MM.1S (cell line): ENCODE measurements around the gene AUTS2.

Experiments
- DNase-seq: peaks from one replicate; pipeline ENCODE4 v3.0.0-alpha.2; 2015
- H2AFZ ChIP-seq: fragments of 300-600 bp; sonication (generic); 2 replicates; pipeline ENCODE4 v1.6.0; 2016; ENCODE audit warnings: antibody characterized with exemption, low read length
- H3F3A ChIP-seq: fragments of 300-600 bp; sonication (generic); 2 replicates; pipeline ENCODE4 v1.6.1; 2016; ENCODE audit warnings: mild to moderate bottlenecking, antibody characterized with exemption, low read length, moderate library complexity, mixed read lengths; ENCODE audit not compliant: insufficient read depth
- H3K27ac ChIP-seq: fragments of 300-600 bp; sonication (generic); 2 replicates; pipeline ENCODE4 v1.5.1; 2016; ENCODE audit warnings: mild to moderate bottlenecking, low read length
- H3K27me3 ChIP-seq: fragments of 300-600 bp; sonication (generic); replicated peaks from 2 replicates; pipeline ENCODE4 v1.6.0; 2016; ENCODE audit warnings: low read length; ENCODE audit not compliant: insufficient read depth
- H3K36me3 ChIP-seq: fragments of 300-600 bp; sonication (generic); replicated peaks from 2 replicates; pipeline ENCODE4 v1.6.1; 2016; ENCODE audit warnings: mild to moderate bottlenecking, low read length, mixed read lengths; ENCODE audit not compliant: insufficient read depth
- H3K4me1 ChIP-seq: fragments of 300-600 bp; sonication (generic); 2 replicates; pipeline ENCODE4 v1.6.1; 2016; ENCODE audit warnings: low read length, mixed read lengths
- H3K4me2 ChIP-seq: fragments of 300-600 bp; sonication (generic); 2 replicates; pipeline ENCODE4 v1.6.0; 2016; ENCODE audit warnings: low read depth, low read length
- H3K4me3 ChIP-seq: fragments of 300-600 bp; sonication (generic); 2 replicates; pipeline ENCODE4 v1.5.1; 2016; ENCODE audit warnings: low read length, mixed read lengths
- H3K79me2 ChIP-seq: fragments of 300-600 bp; sonication (generic); 2 replicates; pipeline ENCODE4 v1.6.1; 2016; ENCODE audit warnings: mixed run types, low read length, mixed read lengths
- H3K9ac ChIP-seq: fragments of 300-600 bp; sonication (generic); 2 replicates; pipeline ENCODE4 v1.6.1; 2016; ENCODE audit warnings: low read length, mixed read lengths
- H3K9me2 ChIP-seq: fragments of 300-600 bp; sonication (generic); replicated peaks from 2 replicates; pipeline ENCODE4 v1.6.1; 2016; ENCODE audit warnings: mild to moderate bottlenecking, low read length, mixed read lengths; ENCODE audit not compliant: insufficient read depth
- H3K9me3 ChIP-seq: fragments of 300-600 bp; sonication (generic); replicated peaks from 2 replicates; pipeline ENCODE4 v1.6.1; 2016; ENCODE audit warnings: mild to moderate bottlenecking, low read length, mixed read lengths; ENCODE audit not compliant: insufficient read depth
- H4K20me1 ChIP-seq: fragments of 300-600 bp; sonication (generic); 2 replicates; pipeline ENCODE4 v1.6.1; 2016; ENCODE audit warnings: mild to moderate bottlenecking, low read length, moderate library complexity, mixed read lengths; ENCODE audit not compliant: insufficient read depth
- CTCF ChIP-seq: fragments of 300-600 bp; sonication (generic); IDR thresholded peaks from 2 replicates; pipeline ENCODE4 v1.5.1; 2016; ENCODE audit warnings: antibody characterized with exemption, low read length, mixed read lengths
- EZH2 ChIP-seq: fragments of 300-600 bp; sonication (generic); optimal IDR thresholded peaks from 2 replicates; pipeline ENCODE3; 2017; ENCODE audit warnings: low read depth, mild to moderate bottlenecking, antibody characterized with exemption, low read length, mixed read lengths
- EZH2phosphoT487 ChIP-seq: fragments of 300-600 bp; sonication (generic); IDR thresholded peaks from 2 replicates; pipeline ENCODE4 v1.6.1; 2018; ENCODE audit warnings: antibody characterized with exemption, low read length

Gene AUTS2

DNA sequence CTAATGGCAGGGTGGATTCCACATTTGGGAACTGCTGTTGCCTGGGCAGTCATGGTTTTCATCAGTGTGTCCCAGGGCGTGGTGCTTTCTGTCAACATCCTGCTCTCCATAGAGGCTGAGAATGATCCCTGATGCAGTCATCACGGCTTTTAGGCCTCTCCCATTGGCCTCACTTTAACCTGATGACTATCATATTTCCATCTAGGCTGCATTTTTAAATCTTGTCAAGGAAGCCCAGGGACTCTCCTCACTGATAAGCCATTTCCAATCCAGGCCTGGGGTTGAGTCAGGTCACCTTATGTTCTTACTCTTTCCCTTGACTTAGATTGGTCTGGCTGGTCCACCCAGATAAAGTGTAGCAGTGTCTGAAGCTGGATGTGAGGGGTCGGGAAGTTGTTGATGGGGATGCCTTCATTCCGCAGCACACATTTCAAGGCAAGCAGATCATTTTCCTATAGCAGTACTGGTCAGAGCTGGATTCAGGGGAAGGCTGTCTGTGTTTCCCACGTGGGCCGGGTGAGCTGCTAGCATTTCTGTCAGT lies 177.0 kb downstream of the AUTS2 start:
- no peaks in the 10 kb centered on the region for H4K20me1 ChIP-seq
- no peak overlapping the region for H3K9ac ChIP-seq
- no peaks in the 10 kb centered on the region for H3K9me3 ChIP-seq
- TF ChIP-seq EZH2phosphoT487 (no peak), CTCF (no peak), EZH2 (no peak)
- no peak overlapping the region for H3K4me2 ChIP-seq
- no peaks in the 10 kb centered on the region for H3K36me3 ChIP-seq
- no peak overlapping the region for H3K27ac ChIP-seq
- no peaks in the 10 kb centered on the region for H3K79me2 ChIP-seq
- no peaks in the 10 kb centered on the region for H3K4me1 ChIP-seq
- no peaks in the 10 kb centered on the region for H3K27me3 ChIP-seq
- no peaks in the 10 kb centered on the region for H3F3A ChIP-seq
- no peak for DNase-seq
- no peak overlapping the region for H2AFZ ChIP-seq
- no peaks in the 10 kb centered on the region for H3K9me2 ChIP-seq
- H3K4me3 ChIP-seq, result no peak overlapping the region

- H4K20me1 ChIP-seq, result no peaks in the 10 kb centered on the region
These were observed 178.3 kb downstream of the AUTS2 start for GRCh38 chr7:69776611-69777010.

DNA sequence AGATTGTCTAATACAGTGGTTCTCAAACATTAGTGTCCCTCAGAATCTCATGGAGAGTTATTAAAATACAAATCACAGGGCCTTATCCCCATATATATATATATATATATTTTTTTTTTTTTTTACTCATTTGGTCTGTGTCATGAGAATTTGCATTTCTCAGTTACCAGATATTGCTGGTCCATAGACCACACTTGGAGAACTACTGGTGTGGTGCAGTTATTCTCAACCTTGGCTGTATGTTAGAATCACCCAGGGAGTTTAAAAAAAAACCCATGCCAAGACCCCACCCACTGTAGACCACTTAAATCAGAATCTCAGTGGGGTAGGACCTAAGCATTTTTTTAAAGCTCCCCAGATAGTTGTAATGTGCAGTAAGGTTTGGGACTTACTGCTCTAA lies 179.9 kb downstream of the AUTS2 start:
- H2AFZ ChIP-seq, result no peak overlapping the region
- no peaks in the 10 kb centered on the region for H3K79me2 ChIP-seq

More at GRCh38 chr7:69776611-69777010, 178.3 kb downstream of the AUTS2 start:
- Histone ChIP-seq H3K9me2 (no peaks in the 10 kb centered on the region), H3K4me1 (no peaks in the 10 kb centered on the region), H3K4me3 (no peak overlapping the region), H3K79me2 (no peaks in the 10 kb centered on the region), H3F3A (no peaks in the 10 kb centered on the region), H2AFZ (no peak overlapping the region), H3K9ac (no peak overlapping the region), H3K27ac (no peak overlapping the region), H3K4me2 (no peak overlapping the region), H3K27me3 (no peaks in the 10 kb centered on the region), H3K9me3 (no peaks in the 10 kb centered on the region), H3K36me3 (no peaks in the 10 kb centered on the region)
- no peak for DNase-seq
- TF ChIP-seq CTCF (no peak), EZH2 (no peak)

DNA sequence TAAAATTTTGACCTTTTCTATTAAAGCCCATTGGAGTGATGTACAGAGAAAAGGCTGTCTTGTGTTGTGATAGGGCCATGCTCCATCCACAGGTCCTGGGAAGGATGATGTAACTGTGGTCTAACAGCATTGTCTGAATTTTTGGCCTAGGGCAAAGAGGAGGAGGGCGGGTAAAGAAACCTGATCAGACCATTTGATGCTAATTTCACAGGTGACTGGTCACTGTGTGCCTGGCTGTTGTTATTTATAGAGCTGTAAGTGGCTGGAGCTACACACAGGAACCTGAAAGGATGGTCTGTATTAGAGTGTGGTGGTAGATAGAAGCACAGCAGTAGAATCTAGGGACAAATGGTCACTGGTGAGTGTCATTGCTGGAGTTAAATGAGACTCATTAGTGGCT lies 182.1 kb downstream of the AUTS2 start:
- H3K9me3 ChIP-seq, result no peaks in the 10 kb centered on the region
- TF ChIP-seq CTCF (no peak), EZH2phosphoT487 (no peak), EZH2 (no peak)
- no peak overlapping the region for H2AFZ ChIP-seq
- no peaks in the 10 kb centered on the region for H3K9me2 ChIP-seq
- no peaks in the 10 kb centered on the region for H3K79me2 ChIP-seq
- H3K4me1 ChIP-seq, result no peaks in the 10 kb centered on the region
- no peak overlapping the region for H3K4me2 ChIP-seq
- H3K4me3 ChIP-seq, result no peak overlapping the region
- no peak for DNase-seq
- H4K20me1 ChIP-seq, result no peaks in the 10 kb centered on the region
- no peak overlapping the region for H3K9ac ChIP-seq
- H3K27ac ChIP-seq, result no peak overlapping the region
- no peaks in the 10 kb centered on the region for H3K27me3 ChIP-seq
- no peaks in the 10 kb centered on the region for H3K36me3 ChIP-seq
- no peaks in the 10 kb centered on the region for H3F3A ChIP-seq

More for the DNA sequence above, 179.9 kb downstream of the AUTS2 start:
- H4K20me1 ChIP-seq, result no peaks in the 10 kb centered on the region
- no peak for TF ChIP-seq EZH2phosphoT487
- no peak for TF ChIP-seq EZH2
- DNase-seq, result no peak
- H3K4me1 ChIP-seq, result no peaks in the 10 kb centered on the region
- no peaks in the 10 kb centered on the region for H3K9me3 ChIP-seq
- no peaks in the 10 kb centered on the region for H3K27me3 ChIP-seq
- no peaks in the 10 kb centered on the region for H3K36me3 ChIP-seq
- no peak overlapping the region for H3K4me2 ChIP-seq
- no peak overlapping the region for H3K27ac ChIP-seq
- no peak overlapping the region for H3K9ac ChIP-seq
- no peak overlapping the region for H3K4me3 ChIP-seq
- no peaks in the 10 kb centered on the region for H3F3A ChIP-seq
- no peaks in the 10 kb centered on the region for H3K9me2 ChIP-seq
